GM12878 (cell line): ENCODE results near the gene NLGN3.

Experiments
- POLR2AphosphoS5 ChIP-seq: IDR thresholded peaks from 2 replicates; pipeline ENCODE4 v1.6.1; 2011; ENCODE audit warnings: mild to moderate bottlenecking, low read length, inconsistent platforms
- TF ChIP-seq, protein P1 (sequence below): fragments of 450-650 bp; formaldehyde crosslinking; IDR thresholded peaks from 2 replicates; pipeline ENCODE4 v1.4.0; 2020; ENCODE audit warnings: mild to moderate bottlenecking, moderate library complexity

GRCh38 chrX:71214152-71214551, 69.5 kb downstream of the NLGN3 start:
- no peak for TF ChIP-seq POLR2AphosphoS5
- TF ChIP-seq, protein P1, sequence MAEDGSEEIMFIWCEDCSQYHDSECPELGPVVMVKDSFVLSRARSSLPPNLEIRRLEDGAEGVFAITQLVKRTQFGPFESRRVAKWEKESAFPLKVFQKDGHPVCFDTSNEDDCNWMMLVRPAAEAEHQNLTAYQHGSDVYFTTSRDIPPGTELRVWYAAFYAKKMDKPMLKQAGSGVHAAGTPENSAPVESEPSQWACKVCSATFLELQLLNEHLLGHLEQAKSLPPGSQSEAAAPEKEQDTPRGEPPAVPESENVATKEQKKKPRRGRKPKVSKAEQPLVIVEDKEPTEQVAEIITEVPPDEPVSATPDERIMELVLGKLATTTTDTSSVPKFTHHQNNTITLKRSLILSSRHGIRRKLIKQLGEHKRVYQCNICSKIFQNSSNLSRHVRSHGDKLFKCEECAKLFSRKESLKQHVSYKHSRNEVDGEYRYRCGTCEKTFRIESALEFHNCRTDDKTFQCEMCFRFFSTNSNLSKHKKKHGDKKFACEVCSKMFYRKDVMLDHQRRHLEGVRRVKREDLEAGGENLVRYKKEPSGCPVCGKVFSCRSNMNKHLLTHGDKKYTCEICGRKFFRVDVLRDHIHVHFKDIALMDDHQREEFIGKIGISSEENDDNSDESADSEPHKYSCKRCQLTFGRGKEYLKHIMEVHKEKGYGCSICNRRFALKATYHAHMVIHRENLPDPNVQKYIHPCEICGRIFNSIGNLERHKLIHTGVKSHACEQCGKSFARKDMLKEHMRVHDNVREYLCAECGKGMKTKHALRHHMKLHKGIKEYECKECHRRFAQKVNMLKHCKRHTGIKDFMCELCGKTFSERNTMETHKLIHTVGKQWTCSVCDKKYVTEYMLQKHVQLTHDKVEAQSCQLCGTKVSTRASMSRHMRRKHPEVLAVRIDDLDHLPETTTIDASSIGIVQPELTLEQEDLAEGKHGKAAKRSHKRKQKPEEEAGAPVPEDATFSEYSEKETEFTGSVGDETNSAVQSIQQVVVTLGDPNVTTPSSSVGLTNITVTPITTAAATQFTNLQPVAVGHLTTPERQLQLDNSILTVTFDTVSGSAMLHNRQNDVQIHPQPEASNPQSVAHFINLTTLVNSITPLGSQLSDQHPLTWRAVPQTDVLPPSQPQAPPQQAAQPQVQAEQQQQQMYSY (CRISPR knock-in tag): no peak
